HG03354 (cell line): ENCODE measurements around the gene EMC6.

ENCODE experiments used
- ATAC-seq: cut with Tn5 transposase; IDR thresholded peaks from one replicate; pipeline ENCODE4 v1.9.1; 2021; ENCODE audit warnings: mild to moderate bottlenecking; ENCODE audit not compliant: unreplicated experiment, poor library complexity, severe bottlenecking

EMC6 gene

GRCh38 chr17:3668279-3669084, at the start of gene EMC6, which contains the start of gene TAX1BP3:
Gene EMC6 (plus strand): TSS chr17:3668812. CDS start chr17:3669147, 335 bp downstream.
Gene TAX1BP3 (minus strand): TSS chr17:3668578. CDS start chr17:3668526, 52 bp downstream.
- ATAC-seq, result peak; percentile 90

- ATAC-seq, result no peak
Observed at GRCh38 chr17:3621146-3621720, 47.4 kb upstream of the EMC6 start.

- ATAC-seq, result no peak
Observed at GRCh38 chr17:3622977-3623594, 45.5 kb upstream of the EMC6 start.

- no peak for ATAC-seq
Observed at GRCh38 chr17:3626831-3627768, 41.5 kb upstream of the EMC6 start.

- no peak for ATAC-seq
Observed at GRCh38 chr17:3627769-3628167, 40.8 kb upstream of the EMC6 start.

GRCh38 chr17:3630781-3631180, 37.8 kb upstream of the EMC6 start:
- no peak for ATAC-seq

- no peak for ATAC-seq
Observed at GRCh38 chr17:3632287-3632686, 36.3 kb upstream of the EMC6 start.

GRCh38 chr17:3635474-3636153, 33.0 kb upstream of the EMC6 start:
- no peak for ATAC-seq

- ATAC-seq, result peak; percentile 94
Observed at GRCh38 chr17:3636154-3636907, 32.3 kb upstream of the EMC6 start, which contains the start of the genes CTNS and SHPK. Gene CTNS (plus strand): TSS chr17:3636760. CDS start chr17:3640207, 3,447 bp downstream. Gene SHPK (minus strand): TSS chr17:3636250. CDS start chr17:3636219, 31 bp downstream.

- ATAC-seq, result no peak
Observed at GRCh38 chr17:3636908-3637373, 31.7 kb upstream of the EMC6 start.

GRCh38 chr17:3639981-3640596, 28.5 kb upstream of the EMC6 start:
- ATAC-seq, result no peak

GRCh38 chr17:3641014-3641413, 27.6 kb upstream of the EMC6 start:
- no peak for ATAC-seq

GRCh38 chr17:3641717-3642486, 26.7 kb upstream of the EMC6 start:
- ATAC-seq, result no peak

- no peak for ATAC-seq
Observed at GRCh38 chr17:3643889-3644349, 24.7 kb upstream of the EMC6 start.

GRCh38 chr17:3645310-3645709, 23.3 kb upstream of the EMC6 start:
- no peak for ATAC-seq

GRCh38 chr17:3647251-3647650, 21.4 kb upstream of the EMC6 start:
- no peak for ATAC-seq
